ENCODE results near the gene PTPN14. TPM values are rescaled to one million over a fixed set of nuclear protein-coding genes. Genes with fewer than 3 reads are reported as not detected.

Gene PTPN14
- total and polyA plus RNA-seq, 2 experiments from 2014 or later = 18.7 to 70.2 TPM

GRCh38 chr1:214422137-214422671, 129.2 kb downstream of the PTPN14 start:
- DNase-seq (ENCODE audit: low spot score) = no peak
- no peaks in the 10 kb centered on the region for H3K9me2 ChIP-seq (ENCODE audit: insufficient read depth)
- no peak overlapping the region for H3K4me3 Mint-ChIP-seq
- H3K27me3 ChIP-seq (ENCODE audit: insufficient read depth) = no peaks in the 10 kb centered on the region
- peak overlapping the region; percentile 57 for H3K27ac ChIP-seq (ENCODE audit: low read depth)
- no peak for ATAC-seq
- TF ChIP-seq REST (IDR thresholded peaks at IDR 0.05; ENCODE audit: unreplicated experiment) = no peak
- no peak for TF ChIP-seq ZNF114 (CRISPR knock-in tag; IDR thresholded peaks at IDR 0.05)
- no peak for TF ChIP-seq CREB1 (CRISPR knock-in tag; IDR thresholded peaks at IDR 0.05; ENCODE audit: low read depth)
- TF ChIP-seq ZNF331 (CRISPR knock-in tag; IDR thresholded peaks at IDR 0.05; ENCODE audit: low read depth) = no peak
- no peak for TF ChIP-seq STAT1 (IDR thresholded peaks at IDR 0.05; ENCODE audit: unreplicated experiment)
- TF ChIP-seq EZH2 (IDR thresholded peaks at IDR 0.05; ENCODE audit: low read depth, unreplicated experiment) = no peak
- TF ChIP-seq JUNB (IDR thresholded peaks at IDR 0.05; ENCODE audit: unreplicated experiment) = no peak
- no peak for TF ChIP-seq POLR2AphosphoS5 (IDR thresholded peaks at IDR 0.05; ENCODE audit: low read depth)
- TF ChIP-seq, protein P1, sequence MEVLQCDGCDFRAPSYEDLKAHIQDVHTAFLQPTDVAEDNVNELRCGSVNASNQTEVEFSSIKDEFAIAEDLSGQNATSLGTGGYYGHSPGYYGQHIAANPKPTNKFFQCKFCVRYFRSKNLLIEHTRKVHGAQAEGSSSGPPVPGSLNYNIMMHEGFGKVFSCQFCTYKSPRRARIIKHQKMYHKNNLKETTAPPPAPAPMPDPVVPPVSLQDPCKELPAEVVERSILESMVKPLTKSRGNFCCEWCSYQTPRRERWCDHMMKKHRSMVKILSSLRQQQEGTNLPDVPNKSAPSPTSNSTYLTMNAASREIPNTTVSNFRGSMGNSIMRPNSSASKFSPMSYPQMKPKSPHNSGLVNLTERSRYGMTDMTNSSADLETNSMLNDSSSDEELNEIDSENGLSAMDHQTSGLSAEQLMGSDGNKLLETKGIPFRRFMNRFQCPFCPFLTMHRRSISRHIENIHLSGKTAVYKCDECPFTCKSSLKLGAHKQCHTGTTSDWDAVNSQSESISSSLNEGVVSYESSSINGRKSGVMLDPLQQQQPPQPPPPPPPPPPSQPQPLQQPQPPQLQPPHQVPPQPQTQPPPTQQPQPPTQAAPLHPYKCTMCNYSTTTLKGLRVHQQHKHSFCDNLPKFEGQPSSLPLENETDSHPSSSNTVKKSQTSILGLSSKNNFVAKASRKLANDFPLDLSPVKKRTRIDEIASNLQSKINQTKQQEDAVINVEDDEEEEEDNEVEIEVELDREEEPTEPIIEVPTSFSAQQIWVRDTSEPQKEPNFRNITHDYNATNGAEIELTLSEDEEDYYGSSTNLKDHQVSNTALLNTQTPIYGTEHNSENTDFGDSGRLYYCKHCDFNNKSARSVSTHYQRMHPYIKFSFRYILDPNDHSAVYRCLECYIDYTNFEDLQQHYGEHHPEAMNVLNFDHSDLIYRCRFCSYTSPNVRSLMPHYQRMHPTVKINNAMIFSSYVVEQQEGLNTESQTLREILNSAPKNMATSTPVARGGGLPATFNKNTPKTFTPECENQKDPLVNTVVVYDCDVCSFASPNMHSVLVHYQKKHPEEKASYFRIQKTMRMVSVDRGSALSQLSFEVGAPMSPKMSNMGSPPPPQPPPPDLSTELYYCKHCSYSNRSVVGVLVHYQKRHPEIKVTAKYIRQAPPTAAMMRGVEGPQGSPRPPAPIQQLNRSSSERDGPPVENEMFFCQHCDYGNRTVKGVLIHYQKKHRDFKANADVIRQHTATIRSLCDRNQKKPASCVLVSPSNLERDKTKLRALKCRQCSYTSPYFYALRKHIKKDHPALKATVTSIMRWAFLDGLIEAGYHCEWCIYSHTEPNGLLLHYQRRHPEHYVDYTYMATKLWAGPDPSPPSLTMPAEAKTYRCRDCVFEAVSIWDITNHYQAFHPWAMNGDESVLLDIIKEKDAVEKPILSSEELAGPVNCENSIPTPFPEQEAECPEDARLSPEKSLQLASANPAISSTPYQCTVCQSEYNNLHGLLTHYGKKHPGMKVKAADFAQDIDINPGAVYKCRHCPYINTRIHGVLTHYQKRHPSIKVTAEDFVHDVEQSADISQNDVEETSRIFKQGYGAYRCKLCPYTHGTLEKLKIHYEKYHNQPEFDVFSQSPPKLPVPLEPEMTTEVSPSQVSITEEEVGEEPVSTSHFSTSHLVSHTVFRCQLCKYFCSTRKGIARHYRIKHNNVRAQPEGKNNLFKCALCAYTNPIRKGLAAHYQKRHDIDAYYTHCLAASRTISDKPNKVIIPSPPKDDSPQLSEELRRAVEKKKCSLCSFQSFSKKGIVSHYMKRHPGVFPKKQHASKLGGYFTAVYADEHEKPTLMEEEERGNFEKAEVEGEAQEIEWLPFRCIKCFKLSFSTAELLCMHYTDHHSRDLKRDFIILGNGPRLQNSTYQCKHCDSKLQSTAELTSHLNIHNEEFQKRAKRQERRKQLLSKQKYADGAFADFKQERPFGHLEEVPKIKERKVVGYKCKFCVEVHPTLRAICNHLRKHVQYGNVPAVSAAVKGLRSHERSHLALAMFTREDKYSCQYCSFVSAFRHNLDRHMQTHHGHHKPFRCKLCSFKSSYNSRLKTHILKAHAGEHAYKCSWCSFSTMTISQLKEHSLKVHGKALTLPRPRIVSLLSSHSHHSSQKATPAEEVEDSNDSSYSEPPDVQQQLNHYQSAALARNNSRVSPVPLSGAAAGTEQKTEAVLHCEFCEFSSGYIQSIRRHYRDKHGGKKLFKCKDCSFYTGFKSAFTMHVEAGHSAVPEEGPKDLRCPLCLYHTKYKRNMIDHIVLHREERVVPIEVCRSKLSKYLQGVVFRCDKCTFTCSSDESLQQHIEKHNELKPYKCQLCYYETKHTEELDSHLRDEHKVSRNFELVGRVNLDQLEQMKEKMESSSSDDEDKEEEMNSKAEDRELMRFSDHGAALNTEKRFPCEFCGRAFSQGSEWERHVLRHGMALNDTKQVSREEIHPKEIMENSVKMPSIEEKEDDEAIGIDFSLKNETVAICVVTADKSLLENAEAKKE (CRISPR knock-in tag; IDR thresholded peaks at IDR 0.05) = no peak
- TF ChIP-seq CTCF (conservative IDR thresholded peaks at IDR 0.05; ENCODE audit: low read depth in 2 of 2) = no peak
- TF ChIP-seq NANOG (IDR thresholded peaks at IDR 0.05; ENCODE audit: borderline replicate concordance) = no peak
- TF ChIP-seq EZH2phosphoT487 (IDR thresholded peaks at IDR 0.05; ENCODE audit: unreplicated experiment) = no peak
- TF ChIP-seq ETS1 (IDR thresholded peaks at IDR 0.05) = no peak
- no peak overlapping the region for H3K4me3 ChIP-seq
- H3K27me3 Mint-ChIP-seq (ENCODE audit: insufficient read depth, low read depth, poor library complexity) = no peaks in the 10 kb centered on the region
- no peaks in the 10 kb centered on the region for H3K36me3 Mint-ChIP-seq (ENCODE audit: low read depth)
- peak overlapping the region; percentile 32; the same call in 1 of the 2 replicates for H3K27ac Mint-ChIP-seq
- H3K4me2 ChIP-seq = no peak overlapping the region
- H3K9me3 Mint-ChIP-seq = no peaks in the 10 kb centered on the region; the same call in 2 of the 3 replicates
- H3K4me1 ChIP-seq (ENCODE audit: insufficient read depth) = peaks cover 33% of the 10 kb centered on the region
- peaks cover 62% of the 10 kb centered on the region for H3K4me1 Mint-ChIP-seq
- no peaks in the 10 kb centered on the region for H4K20me1 ChIP-seq (replicated peaks; ENCODE audit: insufficient read depth)
- no peak overlapping the region for H2AFZ ChIP-seq
- H3K79me2 ChIP-seq (replicated peaks; ENCODE audit: insufficient read depth) = peaks cover 67% of the 10 kb centered on the region
- H3F3A ChIP-seq (replicated peaks; ENCODE audit: low read depth) = no peaks in the 10 kb centered on the region
- H3K36me3 ChIP-seq (ENCODE audit: insufficient read depth) = no peaks in the 10 kb centered on the region

Measured in GM23338 (cell line).